HUDEP-2 (cell line): ENCODE measurements around the gene FUT4.
"Not testable (repeated sequence)": the region's sequence is repeated elsewhere in the genome, so short reads cannot be mapped to it uniquely, and the experiment has no call there.

ENCODE experiments used
- DNase-seq, 76 experiments: peaks; one replicate each; lab custom pipeline; 2025; ENCODE audit not compliant: unreplicated experiment in 76 of 76; lab: John Stamatoyannopoulos, UW

FUT4 gene, protein sequence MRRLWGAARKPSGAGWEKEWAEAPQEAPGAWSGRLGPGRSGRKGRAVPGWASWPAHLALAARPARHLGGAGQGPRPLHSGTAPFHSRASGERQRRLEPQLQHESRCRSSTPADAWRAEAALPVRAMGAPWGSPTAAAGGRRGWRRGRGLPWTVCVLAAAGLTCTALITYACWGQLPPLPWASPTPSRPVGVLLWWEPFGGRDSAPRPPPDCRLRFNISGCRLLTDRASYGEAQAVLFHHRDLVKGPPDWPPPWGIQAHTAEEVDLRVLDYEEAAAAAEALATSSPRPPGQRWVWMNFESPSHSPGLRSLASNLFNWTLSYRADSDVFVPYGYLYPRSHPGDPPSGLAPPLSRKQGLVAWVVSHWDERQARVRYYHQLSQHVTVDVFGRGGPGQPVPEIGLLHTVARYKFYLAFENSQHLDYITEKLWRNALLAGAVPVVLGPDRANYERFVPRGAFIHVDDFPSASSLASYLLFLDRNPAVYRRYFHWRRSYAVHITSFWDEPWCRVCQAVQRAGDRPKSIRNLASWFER

DNA sequence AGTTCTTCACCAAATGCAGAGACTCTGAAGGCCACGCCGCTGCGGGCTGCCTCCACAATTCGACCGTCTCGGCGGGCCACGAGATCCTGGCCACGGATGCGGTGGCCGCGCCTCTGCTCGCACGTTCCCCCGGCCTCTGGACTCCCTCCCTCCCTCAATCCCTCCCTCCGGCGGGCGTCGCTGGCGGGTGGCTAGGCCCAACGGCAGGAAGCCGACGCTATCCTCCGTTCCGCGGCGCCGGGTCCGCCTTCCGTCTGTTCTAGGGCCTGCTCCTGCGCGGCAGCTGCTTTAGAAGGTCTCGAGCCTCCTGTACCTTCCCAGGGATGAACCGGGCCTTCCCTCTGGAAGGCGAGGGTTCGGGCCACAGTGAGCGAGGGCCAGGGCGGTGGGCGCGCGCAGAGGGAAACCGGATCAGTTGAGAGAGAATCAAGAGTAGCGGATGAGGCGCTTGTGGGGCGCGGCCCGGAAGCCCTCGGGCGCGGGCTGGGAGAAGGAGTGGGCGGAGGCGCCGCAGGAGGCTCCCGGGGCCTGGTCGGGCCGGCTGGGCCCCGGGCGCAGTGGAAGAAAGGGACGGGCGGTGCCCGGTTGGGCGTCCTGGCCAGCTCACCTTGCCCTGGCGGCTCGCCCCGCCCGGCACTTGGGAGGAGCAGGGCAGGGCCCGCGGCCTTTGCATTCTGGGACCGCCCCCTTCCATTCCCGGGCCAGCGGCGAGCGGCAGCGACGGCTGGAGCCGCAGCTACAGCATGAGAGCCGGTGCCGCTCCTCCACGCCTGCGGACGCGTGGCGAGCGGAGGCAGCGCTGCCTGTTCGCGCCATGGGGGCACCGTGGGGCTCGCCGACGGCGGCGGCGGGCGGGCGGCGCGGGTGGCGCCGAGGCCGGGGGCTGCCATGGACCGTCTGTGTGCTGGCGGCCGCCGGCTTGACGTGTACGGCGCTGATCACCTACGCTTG lies at the start of gene FUT4:
Gene FUT4 (plus strand): TSS at position 227 of the 951 bp plus-strand sequence. CDS start 213 bp downstream, at position 440.
- DNase-seq, result peak in 55 of 76 experiments; percentile 2 to 78 (median 39)

GRCh38 chr11:94494126-94494680 lies 49.5 kb upstream of the FUT4 start:
- peak in 4 of 76 experiments; percentile 52 to 71 (median 60) for DNase-seq

DNA sequence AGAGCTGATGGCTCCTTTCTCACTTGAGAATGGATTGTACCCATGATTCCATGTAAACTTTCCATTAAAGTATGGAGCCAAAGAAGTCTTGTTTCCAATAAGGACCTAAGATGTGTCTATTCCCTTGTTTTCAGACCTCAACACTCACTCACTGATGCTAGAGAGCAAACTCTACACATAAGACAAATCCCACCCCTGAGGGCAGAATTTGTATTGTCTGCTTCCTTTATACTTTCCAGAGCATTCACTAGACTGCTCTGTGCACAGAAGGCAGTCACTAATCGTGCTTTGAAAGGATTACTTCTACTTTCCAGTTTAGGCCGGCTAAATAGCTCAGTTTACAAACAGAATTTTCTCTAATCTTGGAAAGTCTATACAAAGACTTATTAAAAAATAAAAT lies 43.5 kb upstream of the FUT4 start:
- no peak for DNase-seq

DNA sequence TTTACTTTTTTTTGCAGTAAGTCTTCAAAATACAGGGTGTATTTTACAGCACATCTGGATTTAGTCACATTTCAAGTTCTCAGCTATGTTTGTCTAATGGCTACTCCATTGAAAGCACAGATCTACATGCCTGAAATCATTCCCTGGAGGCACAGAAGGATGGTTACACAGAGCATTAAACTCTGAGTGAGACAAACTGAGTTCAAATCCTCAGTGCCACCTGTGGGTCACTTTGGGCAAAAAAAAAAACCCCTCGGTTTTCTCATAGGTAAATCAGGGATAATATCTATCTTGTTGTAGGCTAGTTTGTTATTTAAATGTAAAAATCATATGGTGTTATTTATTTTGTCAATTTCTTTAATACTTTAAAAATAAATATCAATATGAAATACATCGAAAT lies 42.2 kb upstream of the FUT4 start:
- DNase-seq, result no peak

GRCh38 chr11:94504689-94505293 lies 38.9 kb upstream of the FUT4 start:
- DNase-seq, result peak in 20 of 76 experiments; percentile 3 to 39 (median 15)

GRCh38 chr11:94506513-94506912 lies 37.2 kb upstream of the FUT4 start:
- DNase-seq, result not testable (repeated sequence)

- no peak for DNase-seq
These were observed 36.2 kb upstream of the FUT4 start for GRCh38 chr11:94507485-94507884.

- peak in 1 of 76 experiments; percentile 2 for DNase-seq
These were observed 31.6 kb upstream of the FUT4 start, which contains the start of gene C11orf97 for GRCh38 chr11:94511932-94512781. Gene C11orf97, plus strand, starts transcription at chr11:94512461. Its CDS starts 68 bp downstream, at chr11:94512529.

- no peak for DNase-seq
These were observed 30.6 kb upstream of the FUT4 start for GRCh38 chr11:94513091-94513490.

DNA sequence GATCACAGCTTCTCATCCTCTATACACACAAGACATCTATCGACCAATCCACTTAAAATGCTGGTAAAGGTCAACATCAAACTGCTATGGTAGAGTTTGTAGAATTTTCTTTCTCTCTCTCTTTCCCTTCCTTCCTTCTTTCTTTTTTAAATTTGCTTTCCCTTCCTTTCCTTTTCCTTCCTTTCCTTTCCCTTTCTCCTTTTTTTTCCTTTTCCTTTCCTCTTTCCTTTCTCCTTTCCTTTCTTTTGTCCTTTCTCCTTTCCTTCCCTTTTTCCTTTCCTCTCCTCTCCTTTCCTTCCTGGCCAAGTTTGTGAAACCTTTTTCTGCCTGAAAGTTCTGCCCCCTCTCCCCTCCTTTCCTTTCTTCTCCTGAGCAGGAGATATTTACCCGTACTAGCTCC lies 28.3 kb upstream of the FUT4 start:
- no peak for DNase-seq

DNA sequence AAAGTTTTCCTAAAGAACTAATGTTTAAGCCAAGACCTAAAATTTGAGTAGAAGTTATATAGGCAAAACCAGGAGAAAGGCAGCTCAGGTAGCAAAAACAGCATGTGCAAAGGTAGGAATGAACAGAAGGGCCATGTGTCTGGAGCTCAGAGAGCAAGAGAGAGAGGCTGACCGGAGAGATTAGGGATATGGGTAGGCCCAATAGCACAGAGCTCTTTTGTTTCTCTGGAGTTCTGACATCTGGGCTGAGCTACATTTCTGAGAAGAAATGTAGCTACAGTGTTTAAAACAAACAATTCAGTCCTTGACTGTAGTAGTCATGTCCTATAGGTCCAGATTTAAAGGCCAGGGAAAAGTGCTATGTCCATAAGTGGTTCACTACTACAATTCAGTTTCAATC lies 27.0 kb upstream of the FUT4 start:
- DNase-seq, result no peak

DNA sequence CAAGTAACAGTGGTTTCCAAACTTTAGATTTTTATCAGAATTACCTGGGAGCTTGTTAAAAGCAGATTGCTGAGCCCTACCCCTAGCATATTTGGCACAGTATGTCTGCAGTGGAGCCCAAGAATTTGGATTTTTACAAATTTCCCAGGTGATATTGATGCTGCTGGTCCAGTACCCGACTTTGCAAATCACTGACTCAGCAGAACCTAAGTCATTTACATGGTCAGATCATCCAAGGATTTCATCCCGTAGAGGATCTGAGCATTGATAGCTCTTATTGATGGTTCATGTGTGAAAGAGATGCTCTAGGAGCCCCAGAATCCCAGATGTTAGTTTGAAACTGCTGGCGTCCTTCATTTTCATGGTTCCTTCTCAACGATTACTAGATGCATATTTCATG lies 25.4 kb upstream of the FUT4 start:
- no peak for DNase-seq

- peak in 4 of 76 experiments; percentile 1 to 6 (median 2) for DNase-seq
These were observed 24.1 kb upstream of the FUT4 start for GRCh38 chr11:94519478-94520084.

- DNase-seq, result peak in 1 of 76 experiments; percentile 9
These were observed 22.0 kb upstream of the FUT4 start for GRCh38 chr11:94521684-94522083.

DNA sequence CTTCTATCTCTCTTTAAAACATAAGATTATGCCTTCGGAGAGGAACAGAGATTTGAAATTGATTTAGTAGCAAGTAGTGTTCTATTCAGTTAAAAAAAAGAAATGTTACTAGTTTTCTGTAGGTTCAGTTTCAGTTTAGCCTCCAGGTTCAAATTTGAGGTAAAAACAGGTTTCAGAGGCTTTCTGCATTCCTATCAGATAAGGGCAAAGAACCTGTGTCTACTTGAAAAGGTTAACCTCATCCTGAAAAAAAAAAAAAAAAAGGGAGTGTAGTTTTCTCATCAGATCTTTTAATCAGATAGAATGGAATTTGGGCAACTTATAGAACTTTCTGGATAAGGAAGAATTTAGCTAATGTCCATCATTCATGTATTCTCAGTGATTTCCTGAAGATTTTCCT lies 19.4 kb upstream of the FUT4 start:
- no peak for DNase-seq

- no peak for DNase-seq
These were observed 18.0 kb upstream of the FUT4 start for GRCh38 chr11:94525546-94526324.

GRCh38 chr11:94526645-94527438 lies 16.9 kb upstream of the FUT4 start:
- DNase-seq, result no peak
